ENCODE measurements around the gene CMTM4.
A peak's percentile ranks its signal among the peaks of the same experiment; 100 is the strongest.

Gene CMTM4

GRCh38 chr16:66592814-66593213 lies 103.7 kb downstream of the CMTM4 start:
- TF ChIP-seq EGR1 (IDR thresholded peaks at IDR 0.05) (no peak), EP300 (IDR thresholded peaks at IDR 0.05; ENCODE audit: borderline replicate concordance) (no peak), ZBTB7A (IDR thresholded peaks at IDR 0.05; ENCODE audit: low read depth) (no peak), YY1 (IDR thresholded peaks at IDR 0.05; ENCODE audit: low read depth) (no peak), USF1 (IDR thresholded peaks at IDR 0.05) (no peak), TEAD4 (IDR thresholded peaks at IDR 0.05) (no peak)

GRCh38 chr16:66592241-66592640 lies 104.3 kb downstream of the CMTM4 start:
- TF ChIP-seq TCF12 (IDR thresholded peaks at IDR 0.05; ENCODE audit: low read depth) (no peak), TEAD4 (IDR thresholded peaks at IDR 0.05) (no peak), USF1 (IDR thresholded peaks at IDR 0.05) (no peak), TAF1 (IDR thresholded peaks at IDR 0.05; ENCODE audit: low read depth) (no peak), RAD21 (IDR thresholded peaks at IDR 0.05; ENCODE audit: low read depth) (no peak), FOXM1 (IDR thresholded peaks at IDR 0.05; ENCODE audit: borderline replicate concordance, low read depth) (no peak), CEBPB (IDR thresholded peaks at IDR 0.05) (no peak), MAX (IDR thresholded peaks at IDR 0.05) (no peak)

- TF ChIP-seq ZBTB7A (IDR thresholded peaks at IDR 0.05; ENCODE audit: low read depth) (no peak), EGR1 (IDR thresholded peaks at IDR 0.05) (no peak), TCF12 (IDR thresholded peaks at IDR 0.05; ENCODE audit: low read depth) (no peak), TAF1 (IDR thresholded peaks at IDR 0.05; ENCODE audit: low read depth) (no peak), NFIC (IDR thresholded peaks at IDR 0.05) (no peak), FOXM1 (IDR thresholded peaks at IDR 0.05; ENCODE audit: borderline replicate concordance, low read depth) (no peak), USF1 (IDR thresholded peaks at IDR 0.05) (no peak), CEBPB (IDR thresholded peaks at IDR 0.05) (no peak)
These were observed 105.5 kb downstream of the CMTM4 start for GRCh38 chr16:66591018-66591417.

GRCh38 chr16:66590322-66590721 lies 106.2 kb downstream of the CMTM4 start:
- TF ChIP-seq NFIC (IDR thresholded peaks at IDR 0.05), result no peak
- TF ChIP-seq TAF1 (IDR thresholded peaks at IDR 0.05; ENCODE audit: low read depth), result no peak
- TF ChIP-seq EGR1 (IDR thresholded peaks at IDR 0.05), result no peak
- no peak for TF ChIP-seq REST (IDR thresholded peaks at IDR 0.05; ENCODE audit: low read depth)
- TF ChIP-seq TEAD4 (IDR thresholded peaks at IDR 0.05), result no peak
- TF ChIP-seq TCF12 (IDR thresholded peaks at IDR 0.05; ENCODE audit: low read depth), result no peak
- no peak for TF ChIP-seq FOXM1 (IDR thresholded peaks at IDR 0.05; ENCODE audit: borderline replicate concordance, low read depth)
- TF ChIP-seq RAD21 (IDR thresholded peaks at IDR 0.05; ENCODE audit: low read depth), result no peak
- no peak for TF ChIP-seq ZBTB7A (IDR thresholded peaks at IDR 0.05; ENCODE audit: low read depth)
- TF ChIP-seq CEBPB (IDR thresholded peaks at IDR 0.05), result no peak
- no peak for TF ChIP-seq YY1 (IDR thresholded peaks at IDR 0.05; ENCODE audit: low read depth)
- no peak for TF ChIP-seq CREB1 (IDR thresholded peaks at IDR 0.05; ENCODE audit: low read depth)
- no peak for TF ChIP-seq MAX (IDR thresholded peaks at IDR 0.05)
- no peak for TF ChIP-seq USF1 (IDR thresholded peaks at IDR 0.05)
- TF ChIP-seq EP300 (IDR thresholded peaks at IDR 0.05; ENCODE audit: borderline replicate concordance), result no peak

GRCh38 chr16:66588981-66589713 lies 107.4 kb downstream of the CMTM4 start:
- TF ChIP-seq ZBTB7A (IDR thresholded peaks at IDR 0.05; ENCODE audit: low read depth) (no peak), RAD21 (IDR thresholded peaks at IDR 0.05; ENCODE audit: low read depth) (peak; percentile 85)

- TF ChIP-seq TCF12 (IDR thresholded peaks at IDR 0.05; ENCODE audit: low read depth) (no peak), NFIC (IDR thresholded peaks at IDR 0.05) (no peak), USF1 (IDR thresholded peaks at IDR 0.05) (no peak), CREB1 (IDR thresholded peaks at IDR 0.05; ENCODE audit: low read depth) (no peak), TEAD4 (IDR thresholded peaks at IDR 0.05) (no peak), FOXM1 (IDR thresholded peaks at IDR 0.05; ENCODE audit: borderline replicate concordance, low read depth) (no peak), EGR1 (IDR thresholded peaks at IDR 0.05) (no peak), MAX (IDR thresholded peaks at IDR 0.05) (no peak), EP300 (IDR thresholded peaks at IDR 0.05; ENCODE audit: borderline replicate concordance) (no peak), CEBPB (IDR thresholded peaks at IDR 0.05) (no peak), YY1 (IDR thresholded peaks at IDR 0.05; ENCODE audit: low read depth) (no peak)
These were observed 108.5 kb downstream of the CMTM4 start for GRCh38 chr16:66587881-66588600.

All from Ishikawa (cell line).